Activated CD4-positive, alpha-beta T cell treated with anti-CD3 and anti-CD28 coated beads, Interleukin-2, amount 50 U/mL, for 48 hours (primary cell): ENCODE results near the gene MFGE8.
"Not testable (repeated sequence)": the region's sequence is repeated elsewhere in the genome, so short reads cannot be mapped to it uniquely, and the experiment has no call there.

Experiments used
- DNase-seq, 2 experiments: peaks; one replicate each; pipeline ENCODE4 v3.0.0-alpha.2; 2020

The MFGE8 gene

GRCh38 chr15:88913017-88913849 is at the start of gene MFGE8:
MFGE8 (minus strand) TSS chr15:88913379; CDS start chr15:88913319, 60 bp downstream.
- DNase-seq = peak; percentile 74 to 78

GRCh38 chr15:88959445-88959844 is 46.3 kb upstream of the MFGE8 start:
- DNase-seq = no peak

GRCh38 chr15:88956906-88957305 is 43.7 kb upstream of the MFGE8 start:
- DNase-seq = no peak

GRCh38 chr15:88956263-88956662 is 43.1 kb upstream of the MFGE8 start:
- DNase-seq = no peak

- DNase-seq = no peak
Measured at GRCh38 chr15:88954431-88955277, 41.5 kb upstream of the MFGE8 start.

GRCh38 chr15:88950600-88951160 is 37.5 kb upstream of the MFGE8 start:
- DNase-seq = no peak

GRCh38 chr15:88949734-88950400 is 36.7 kb upstream of the MFGE8 start:
- DNase-seq = no peak

GRCh38 chr15:88940110-88940675 is 27.0 kb upstream of the MFGE8 start:
- no peak for DNase-seq

- no peak for DNase-seq
Measured at GRCh38 chr15:88939486-88939806, 26.3 kb upstream of the MFGE8 start.

- DNase-seq = no peak
Measured at GRCh38 chr15:88938802-88939485, 25.8 kb upstream of the MFGE8 start.

- not testable (repeated sequence) for DNase-seq
Measured at GRCh38 chr15:88934449-88934848, 21.3 kb upstream of the MFGE8 start.

GRCh38 chr15:88932875-88933330 is 19.7 kb upstream of the MFGE8 start:
- DNase-seq = no peak

GRCh38 chr15:88932271-88932874 is 19.2 kb upstream of the MFGE8 start:
- DNase-seq = no peak

GRCh38 chr15:88930579-88930978 is 17.4 kb upstream of the MFGE8 start:
- DNase-seq = no peak

- not testable (repeated sequence) for DNase-seq
Measured at GRCh38 chr15:88929358-88930098, 16.3 kb upstream of the MFGE8 start.

- DNase-seq = not testable (repeated sequence)
Measured at GRCh38 chr15:88928192-88928591, 15.0 kb upstream of the MFGE8 start.

GRCh38 chr15:88925648-88926047 is 12.5 kb upstream of the MFGE8 start:
- DNase-seq = not testable (repeated sequence)

- peak; percentile 51 to 56 for DNase-seq
Measured at GRCh38 chr15:88920892-88921435, 7.8 kb upstream of the MFGE8 start.

GRCh38 chr15:88920186-88920891 is 7.2 kb upstream of the MFGE8 start:
- no peak for DNase-seq

GRCh38 chr15:88918738-88919137 is 5.6 kb upstream of the MFGE8 start:
- peak; percentile 56 to 65 for DNase-seq
